HepG2 (cell line): ENCODE results near the gene TOR4A. TPM values are rescaled to one million over a fixed set of nuclear protein-coding genes. Genes with fewer than 3 reads are reported as not detected.
A peak's percentile ranks its signal among the peaks of the same experiment; 100 is the strongest.

Experiments used
- ARNT ChIP-seq: fragments of 450-650 bp; IDR thresholded peaks from 2 replicates; pipeline ENCODE4 v1.6.1; 2017
- CEBPB ChIP-seq: IDR thresholded peaks from 2 replicates; pipeline ENCODE4 v1.6.1; 2011; ENCODE audit warnings: low read depth, low read length, improper control_type of control experiment, borderline replicate concordance
- DZIP1 ChIP-seq: sonication (generic); formaldehyde crosslinking; IDR thresholded peaks from 2 replicates; pipeline ENCODE4 v1.5.0; 2020; ENCODE audit warnings: mild to moderate bottlenecking, missing genetic modification reagents
- MBNL3 ChIP-seq: fragments of 250-450 bp; sonication (Bioruptor Pico); conservative IDR thresholded peaks from 2 replicates; pipeline ENCODE4 v1.8.0; 2022; ENCODE audit warnings: mild to moderate bottlenecking, inconsistent platforms
- NR0B2 ChIP-seq: sonication (generic); formaldehyde crosslinking; IDR thresholded peaks from 2 replicates; pipeline ENCODE4 v1.4.0; 2020; ENCODE audit warnings: mild to moderate bottlenecking, missing genetic modification reagents
- NR2F6 ChIP-seq, 2 experiments: IDR thresholded peaks; 2 replicates each; pipeline ENCODE4 v1.6.1; 2016; ENCODE audit warnings: antibody characterized with exemption in 1 of 2, mild to moderate bottlenecking in 1 of 2
- WIZ ChIP-seq: sonication (generic); formaldehyde crosslinking; IDR thresholded peaks from 2 replicates; pipeline ENCODE4 v1.5.1; 2020; ENCODE audit warnings: mild to moderate bottlenecking, missing genetic modification reagents
- ZBTB25 ChIP-seq: IDR thresholded peaks from 2 replicates; pipeline ENCODE4 v1.6.1; 2018; ENCODE audit warnings: missing genetic modification reagents
- ZFP36L1 ChIP-seq: sonication (generic); formaldehyde crosslinking; IDR thresholded peaks from 2 replicates; pipeline ENCODE4 v1.8.0; 2022; ENCODE audit warnings: mild to moderate bottlenecking, missing genetic modification reagents, moderate library complexity
- ZNF589 ChIP-seq: sonication (generic); formaldehyde crosslinking; conservative IDR thresholded peaks from 2 replicates; pipeline ENCODE4 v1.8.0; 2022; ENCODE audit warnings: mild to moderate bottlenecking, moderate library complexity, missing genetic modification reagents
- ZNF83 ChIP-seq: sonication (generic); formaldehyde crosslinking; IDR thresholded peaks from 2 replicates; pipeline ENCODE4 v1.4.0; 2020; ENCODE audit warnings: missing genetic modification reagents, mild to moderate bottlenecking, borderline replicate concordance
- polyA plus RNA-seq, 8 experiments: library from polyadenylated mRNA; depleted of rRNA in 3 of 8; stranded (reverse) in 7 of 8; unstranded in 1 of 8; fragments of >200 nt; fragmentation: Illumina TruSeq in 4 of 8; extraction: Trizol in 4 of 8; gene quantifications; 2 replicates each; pipeline versions ENCODE4 v1.2.1 to v1.2.3, GENCODE V29; 2011 to 2016; ENCODE audit warnings: low read depth in 4 of 8, missing spikeins in 1 of 8, mixed read lengths in 1 of 8; ENCODE audit not compliant: insufficient read depth in 1 of 8
- total RNA-seq, 5 experiments: library from RNA; depleted of rRNA; stranded (reverse); fragments of >200 nt; fragmentation: Illumina TruSeq; extraction: Trizol; gene quantifications; 2 replicates each; pipeline ENCODE4 v1.2.3, GENCODE V29; 2016; ENCODE audit warnings: low read depth in 1 of 5
- TF ChIP-seq, protein P1 (sequence below): sonication (generic); formaldehyde crosslinking; IDR thresholded peaks from 2 replicates; pipeline ENCODE4 v1.4.0; 2020; ENCODE audit warnings: mild to moderate bottlenecking, missing genetic modification reagents
- TF ChIP-seq, protein P2 (sequence below): sonication (generic); formaldehyde crosslinking; IDR thresholded peaks from 2 replicates; pipeline ENCODE4 v1.5.1; 2020; ENCODE audit warnings: missing genetic modification reagents, mild to moderate bottlenecking, borderline replicate concordance

The TOR4A gene
- total and polyA plus RNA-seq, 2 of the 13 experiments (the other 11 are each of a cell fraction or from before 2014, with no cell fraction given) = 11.1 to 14.2 TPM

DNA sequence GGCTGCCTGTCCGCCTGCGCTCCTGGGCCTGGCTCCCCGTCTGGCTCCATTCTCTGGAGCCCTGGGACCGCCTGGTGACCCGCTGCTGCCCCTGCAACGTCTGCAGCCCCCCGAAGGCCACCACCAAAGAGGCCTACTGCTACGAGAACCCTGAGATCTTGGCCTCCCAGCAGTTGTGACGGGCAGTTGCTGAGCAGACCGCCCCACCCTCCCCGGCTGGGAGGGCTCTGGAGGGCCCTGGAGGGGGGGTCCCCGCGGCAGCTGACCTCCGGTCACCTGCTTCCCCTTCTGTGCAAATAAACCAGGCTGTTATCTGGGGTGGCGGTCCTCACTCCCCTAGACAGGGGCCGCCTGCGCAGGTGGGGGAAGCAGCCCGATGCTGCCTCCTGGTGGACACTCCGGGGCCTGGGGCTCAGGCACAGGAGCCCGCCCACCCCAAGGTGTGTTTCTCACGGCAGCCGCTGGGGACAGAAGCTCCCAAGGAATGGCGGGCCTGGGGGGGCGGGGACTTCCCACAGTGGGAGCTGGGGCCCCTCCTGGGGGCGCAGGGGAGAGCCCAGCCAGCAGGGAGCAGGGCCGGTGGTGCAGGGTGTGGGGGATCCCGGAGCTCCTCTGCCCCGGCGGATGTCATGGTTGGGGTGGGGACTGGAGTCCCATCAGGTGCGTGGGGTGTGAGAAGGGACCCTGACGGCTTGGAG lies 41.1 kb upstream of the TOR4A start (continued):
- TF ChIP-seq ARNT (no peak), ZBTB25 (CRISPR knock-in tag) (peak; percentile 68; the same call in 1 of the 2 replicates), MBNL3 (CRISPR knock-in tag) (no peak), ZNF83 (CRISPR knock-in tag) (no peak), NR0B2 (CRISPR knock-in tag) (no peak), CEBPB (no peak), ZNF589 (CRISPR knock-in tag) (peak; percentile 45; the same call in 1 of the 2 replicates), WIZ (CRISPR knock-in tag) (no peak), NR2F6 (IDR thresholded peaks at IDR 0.05) (peak; percentile 91), NR2F6 (CRISPR knock-in tag; IDR thresholded peaks at IDR 0.05) (peak; percentile 90), DZIP1 (CRISPR knock-in tag) (no peak), ZFP36L1 (no peak)
- TF ChIP-seq, protein P1, sequence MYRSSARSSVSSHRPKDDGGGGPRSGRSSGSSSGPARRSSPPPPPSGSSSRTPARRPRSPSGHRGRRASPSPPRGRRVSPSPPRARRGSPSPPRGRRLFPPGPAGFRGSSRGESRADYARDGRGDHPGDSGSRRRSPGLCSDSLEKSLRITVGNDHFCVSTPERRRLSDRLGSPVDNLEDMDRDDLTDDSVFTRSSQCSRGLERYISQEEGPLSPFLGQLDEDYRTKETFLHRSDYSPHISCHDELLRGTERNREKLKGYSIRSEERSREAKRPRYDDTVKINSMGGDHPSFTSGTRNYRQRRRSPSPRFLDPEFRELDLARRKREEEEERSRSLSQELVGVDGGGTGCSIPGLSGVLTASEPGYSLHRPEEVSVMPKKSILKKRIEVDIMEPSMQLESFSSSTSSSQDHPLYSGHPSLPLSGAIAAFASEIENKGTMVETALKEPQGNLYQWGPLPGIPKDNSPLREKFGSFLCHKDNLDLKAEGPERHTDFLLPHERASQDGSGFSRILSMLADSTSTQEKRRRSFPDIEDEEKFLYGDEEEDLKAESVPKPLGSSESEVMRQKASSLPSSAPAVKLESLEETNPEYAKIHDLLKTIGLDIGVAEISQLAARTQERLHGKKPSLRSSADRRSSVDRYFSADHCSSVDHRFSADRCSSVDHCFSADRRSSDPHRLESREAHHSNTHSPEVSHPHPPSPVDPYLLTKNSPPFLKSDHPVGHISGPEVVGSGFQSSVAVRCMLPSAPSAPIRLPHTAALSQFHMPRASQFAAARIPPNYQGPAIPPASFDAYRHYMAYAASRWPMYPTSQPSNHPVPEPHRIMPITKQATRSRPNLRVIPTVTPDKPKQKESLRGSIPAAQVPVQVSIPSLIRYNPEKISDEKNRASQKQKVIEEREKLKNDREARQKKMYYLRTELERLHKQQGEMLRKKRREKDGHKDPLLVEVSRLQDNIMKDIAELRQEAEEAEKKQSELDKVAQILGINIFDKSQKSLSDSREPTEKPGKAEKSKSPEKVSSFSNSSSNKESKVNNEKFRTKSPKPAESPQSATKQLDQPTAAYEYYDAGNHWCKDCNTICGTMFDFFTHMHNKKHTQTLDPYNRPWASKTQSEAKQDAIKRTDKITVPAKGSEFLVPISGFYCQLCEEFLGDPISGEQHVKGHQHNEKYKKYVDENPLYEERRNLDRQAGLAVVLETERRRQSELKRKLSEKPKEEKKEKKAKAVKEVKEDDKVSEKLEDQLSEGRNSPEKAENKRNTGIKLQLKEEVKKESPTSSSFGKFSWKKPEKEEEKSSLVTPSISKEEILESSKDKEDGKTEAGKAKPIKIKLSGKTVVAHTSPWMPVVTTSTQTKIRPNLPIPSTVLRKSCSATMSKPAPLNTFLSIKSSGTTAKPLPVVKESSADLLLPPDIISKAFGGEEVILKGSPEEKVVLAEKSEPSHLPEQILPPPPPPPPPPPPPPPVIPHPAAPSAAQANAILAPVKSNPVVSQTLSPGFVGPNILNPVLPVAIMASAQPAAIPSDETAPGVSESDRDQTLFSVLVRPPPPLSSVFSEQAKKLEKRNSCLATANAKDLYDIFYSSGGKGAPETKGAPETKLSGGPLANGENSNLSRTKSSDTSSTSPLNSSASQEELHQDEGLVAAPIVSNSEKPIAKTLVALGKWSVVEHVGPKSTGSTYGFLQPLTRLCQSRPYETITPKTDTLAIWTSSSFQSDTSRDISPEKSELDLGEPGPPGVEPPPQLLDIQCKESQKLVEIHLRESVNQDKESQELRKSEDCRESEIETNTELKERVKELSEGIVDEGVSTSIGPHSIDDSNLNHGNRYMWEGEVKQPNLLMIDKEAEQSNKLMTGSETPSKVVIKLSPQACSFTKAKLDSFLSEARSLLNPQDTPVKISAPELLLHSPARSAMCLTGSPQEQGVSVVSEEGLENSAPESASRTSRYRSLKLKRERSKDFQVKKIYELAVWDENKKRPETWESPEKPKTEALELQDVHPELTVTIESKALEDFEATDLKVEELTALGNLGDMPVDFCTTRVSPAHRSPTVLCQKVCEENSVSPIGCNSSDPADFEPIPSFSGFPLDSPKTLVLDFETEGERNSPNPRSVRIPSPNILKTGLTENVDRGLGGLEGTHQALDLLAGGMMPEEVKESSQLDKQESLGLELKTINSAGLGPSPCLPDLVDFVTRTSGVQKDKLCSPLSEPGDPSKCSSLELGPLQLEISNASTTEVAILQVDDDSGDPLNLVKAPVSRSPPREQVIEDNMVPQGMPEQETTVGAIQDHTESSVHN (CRISPR knock-in tag) = no peak
- TF ChIP-seq, protein P2, sequence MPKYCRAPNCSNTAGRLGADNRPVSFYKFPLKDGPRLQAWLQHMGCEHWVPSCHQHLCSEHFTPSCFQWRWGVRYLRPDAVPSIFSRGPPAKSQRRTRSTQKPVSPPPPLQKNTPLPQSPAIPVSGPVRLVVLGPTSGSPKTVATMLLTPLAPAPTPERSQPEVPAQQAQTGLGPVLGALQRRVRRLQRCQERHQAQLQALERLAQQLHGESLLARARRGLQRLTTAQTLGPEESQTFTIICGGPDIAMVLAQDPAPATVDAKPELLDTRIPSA (CRISPR knock-in tag) = peak; percentile 65; the same call in 1 of the 2 replicates
